Vagina (tissue), 2 donors: ENCODE data around the gene CFAP299. TPM values are rescaled to one million over a fixed set of nuclear protein-coding genes. Genes with fewer than 3 reads are reported as not detected.
"Not testable (repeated sequence)": the region's sequence is repeated elsewhere in the genome, so short reads cannot be mapped to it uniquely, and the experiment has no call there.

Experiments used
- DNase-seq, 2 donors: peaks; one replicate each; pipeline ENCODE4 v3.0.0-alpha.2; 2017; ENCODE audit errors: extremely low spot score in 2 of 2
- H3K27ac ChIP-seq: fragments of 200-600 bp; sonication (generic); one replicate; pipeline ENCODE4 v1.5.1; 2019
- H3K27me3 ChIP-seq: fragments of 200-600 bp; sonication (generic); one replicate; pipeline ENCODE4 v1.5.1; 2019
- H3K36me3 ChIP-seq, 2 donors: fragments of 200-600 bp; sonication (generic); one replicate each; pipeline ENCODE4 v1.5.1; 2017 to 2019
- H3K4me1 ChIP-seq: fragments of 200-600 bp; sonication (generic); one replicate; pipeline ENCODE4 v1.5.1; 2019
- H3K4me3 ChIP-seq, 2 donors: fragments of 200-600 bp; sonication (generic); 1 replicate in 1 of 2; 2 replicates in 1 of 2; pipeline ENCODE4 v1.5.1; 2016 to 2019
- H3K9me3 ChIP-seq: fragments of 200-600 bp; sonication (generic); one replicate; pipeline ENCODE4 v1.5.1; 2019
- POLR2A ChIP-seq, 2 donors: fragments of 450-650 bp; IDR thresholded peaks; one replicate each; pipeline ENCODE4 v1.6.1; 2017; ENCODE audit warnings: antibody characterized with exemption in 2 of 2, mild to moderate bottlenecking in 2 of 2, moderate library complexity in 2 of 2
- POLR2AphosphoS5 ChIP-seq, 2 donors: sonication (generic); formaldehyde crosslinking; IDR thresholded peaks; one replicate each; pipeline ENCODE4 v1.9.0; 2017; ENCODE audit warnings: antibody characterized with exemption in 2 of 2, mild to moderate bottlenecking in 2 of 2, low read depth in 1 of 2; ENCODE audit not compliant: insufficient read depth in 1 of 2
- intact Hi-C: fragments of 100-400 bp; cut with DNase I; formaldehyde crosslinking; loops from one replicate; pipeline ENCODE4 v1.15.1; 2023
- total RNA-seq: library from RNA; depleted of rRNA; stranded (reverse); fragments of >200 nt; gene quantifications from one replicate; pipeline ENCODE4 v1.2.3, GENCODE V29; 2016
- TF ChIP-seq, protein P1 (sequence below), 3 experiments: fragments of 450-650 bp in 2 of 3; fragments of 200-600 bp in 1 of 3; sonication (generic) in 1 of 3; IDR thresholded peaks; one replicate each; pipeline ENCODE4 v1.5.1; 2017 to 2019; ENCODE audit warnings: antibody characterized with exemption in 3 of 3, mild to moderate bottlenecking in 2 of 3, moderate library complexity in 2 of 3

The CFAP299 gene
- total RNA-seq, 1 donor from 2014 or later, result not detected

DNA sequence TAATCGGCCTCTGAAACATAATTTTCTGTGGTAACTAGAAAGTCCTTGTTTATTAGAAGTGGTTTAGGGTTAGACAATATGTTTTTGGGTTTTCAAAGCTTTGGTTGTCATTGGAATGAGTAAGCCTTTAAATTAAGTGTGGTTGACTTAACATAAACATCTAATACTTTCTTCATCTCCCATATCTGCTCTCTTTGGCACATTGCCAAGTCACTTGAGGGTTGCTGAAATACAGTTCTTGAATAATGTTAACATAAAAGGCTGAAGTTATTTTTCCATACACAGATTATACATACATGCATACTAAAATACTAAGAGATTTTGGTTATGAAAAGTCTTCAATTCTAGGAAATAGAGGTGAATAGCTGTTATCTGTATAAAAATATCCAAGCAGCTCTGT lies 453.3 kb downstream of the CFAP299 start:
- Histone ChIP-seq H3K4me1 (no peaks in the 10 kb centered on the region), H3K9me3 (no peaks in the 10 kb centered on the region), H3K27me3 (no peaks in the 10 kb centered on the region), H3K36me3 (no peaks in the 10 kb centered on the region), H3K4me3 (no peak overlapping the region), H3K27ac (no peak overlapping the region)
- no peak for DNase-seq
- TF ChIP-seq, protein P1, sequence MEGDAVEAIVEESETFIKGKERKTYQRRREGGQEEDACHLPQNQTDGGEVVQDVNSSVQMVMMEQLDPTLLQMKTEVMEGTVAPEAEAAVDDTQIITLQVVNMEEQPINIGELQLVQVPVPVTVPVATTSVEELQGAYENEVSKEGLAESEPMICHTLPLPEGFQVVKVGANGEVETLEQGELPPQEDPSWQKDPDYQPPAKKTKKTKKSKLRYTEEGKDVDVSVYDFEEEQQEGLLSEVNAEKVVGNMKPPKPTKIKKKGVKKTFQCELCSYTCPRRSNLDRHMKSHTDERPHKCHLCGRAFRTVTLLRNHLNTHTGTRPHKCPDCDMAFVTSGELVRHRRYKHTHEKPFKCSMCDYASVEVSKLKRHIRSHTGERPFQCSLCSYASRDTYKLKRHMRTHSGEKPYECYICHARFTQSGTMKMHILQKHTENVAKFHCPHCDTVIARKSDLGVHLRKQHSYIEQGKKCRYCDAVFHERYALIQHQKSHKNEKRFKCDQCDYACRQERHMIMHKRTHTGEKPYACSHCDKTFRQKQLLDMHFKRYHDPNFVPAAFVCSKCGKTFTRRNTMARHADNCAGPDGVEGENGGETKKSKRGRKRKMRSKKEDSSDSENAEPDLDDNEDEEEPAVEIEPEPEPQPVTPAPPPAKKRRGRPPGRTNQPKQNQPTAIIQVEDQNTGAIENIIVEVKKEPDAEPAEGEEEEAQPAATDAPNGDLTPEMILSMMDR (IDR thresholded peaks at IDR 0.05), result no peak
- TF ChIP-seq POLR2AphosphoS5 (IDR thresholded peaks at IDR 0.05; ENCODE audit: insufficient read depth in 1 of 2, low read depth in 1 of 2) (no peak), POLR2A (IDR thresholded peaks at IDR 0.05) (no peak)
- intact Hi-C loops, result no loop called here

DNA sequence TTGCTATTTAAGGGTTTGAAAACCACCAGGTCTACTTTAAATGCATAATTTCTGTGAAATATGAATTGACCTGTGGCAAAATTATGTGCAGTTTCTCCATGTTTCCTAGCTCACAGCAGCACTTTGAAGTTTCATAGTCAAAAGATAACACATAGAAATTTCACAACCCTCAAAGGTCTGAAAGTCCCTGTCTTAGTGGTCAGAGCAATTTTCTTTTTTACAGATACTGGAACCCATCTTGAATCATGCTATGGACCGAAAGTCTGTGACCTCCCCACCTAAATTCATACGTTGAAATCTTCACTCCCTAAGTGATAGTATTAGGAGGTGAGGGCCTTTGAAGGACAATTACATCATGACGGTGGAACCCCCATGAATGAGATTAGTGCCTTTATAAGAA lies 454.6 kb downstream of the CFAP299 start:
- Histone ChIP-seq H3K27me3 (no peaks in the 10 kb centered on the region), H3K4me3 (no peak overlapping the region), H3K9me3 (no peaks in the 10 kb centered on the region), H3K4me1 (no peaks in the 10 kb centered on the region), H3K27ac (no peak overlapping the region), H3K36me3 (no peaks in the 10 kb centered on the region)
- DNase-seq, result no peak
- intact Hi-C loops, result no loop called here
- TF ChIP-seq POLR2A (IDR thresholded peaks at IDR 0.05) (no peak), POLR2AphosphoS5 (IDR thresholded peaks at IDR 0.05; ENCODE audit: insufficient read depth in 1 of 2, low read depth in 1 of 2) (no peak)
- TF ChIP-seq, protein P1 (IDR thresholded peaks at IDR 0.05), result no peak

DNA sequence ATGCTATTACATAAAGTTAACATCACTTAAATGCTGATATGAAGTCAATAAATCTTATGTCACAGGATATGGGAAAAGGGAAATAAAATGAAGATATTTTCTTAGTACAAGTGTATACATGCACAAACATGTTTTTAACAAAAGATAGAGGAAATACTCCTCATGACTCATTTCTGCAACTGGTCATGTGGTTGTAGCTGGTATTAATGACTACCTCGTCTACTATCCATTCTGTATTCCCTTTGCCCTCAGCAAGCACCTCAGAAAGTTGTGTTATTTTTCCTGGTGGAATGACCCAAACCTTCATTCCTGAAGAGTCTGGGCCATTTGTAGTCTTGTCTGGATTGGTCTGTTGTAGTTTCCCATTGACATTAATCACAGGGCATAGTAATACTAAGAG lies 458.1 kb downstream of the CFAP299 start:
- H3K4me1 ChIP-seq, H3K4me3 ChIP-seq, H3K36me3 ChIP-seq, DNase-seq, H3K27ac ChIP-seq, intact Hi-C loops, H3K27me3 ChIP-seq, H3K9me3 ChIP-seq: not testable (repeated sequence)

DNA sequence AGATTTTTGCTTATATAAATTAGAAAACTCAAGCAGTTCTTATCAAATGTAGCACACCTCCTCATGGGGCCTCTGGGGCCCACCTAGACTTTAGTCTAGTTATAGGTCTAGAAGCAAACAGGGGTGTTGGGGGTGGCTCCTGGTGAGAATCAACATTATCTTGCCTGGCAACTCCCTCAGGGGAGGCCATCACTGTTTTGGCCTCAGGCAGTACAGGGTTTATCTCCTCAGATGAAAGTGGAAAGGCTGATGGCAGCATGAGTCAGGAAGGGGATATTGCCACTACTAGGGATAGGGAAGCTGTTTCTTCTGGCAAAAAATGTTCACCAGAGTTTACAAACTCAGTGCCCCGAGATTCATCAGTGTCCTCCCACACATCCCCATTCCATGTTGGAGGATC lies 462.6 kb downstream of the CFAP299 start:
- Histone ChIP-seq H3K4me1 (no peaks in the 10 kb centered on the region), H3K27me3 (no peaks in the 10 kb centered on the region), H3K9me3 (no peaks in the 10 kb centered on the region), H3K4me3 (no peak overlapping the region), H3K27ac (no peak overlapping the region), H3K36me3 (no peaks in the 10 kb centered on the region)
- TF ChIP-seq, protein P1 (IDR thresholded peaks at IDR 0.05), result no peak
- TF ChIP-seq POLR2A (IDR thresholded peaks at IDR 0.05), result no peak
- TF ChIP-seq POLR2AphosphoS5 (IDR thresholded peaks at IDR 0.05; ENCODE audit: insufficient read depth in 1 of 2, low read depth in 1 of 2), result no peak
- intact Hi-C loops, result no loop called here
- no peak for DNase-seq

DNA sequence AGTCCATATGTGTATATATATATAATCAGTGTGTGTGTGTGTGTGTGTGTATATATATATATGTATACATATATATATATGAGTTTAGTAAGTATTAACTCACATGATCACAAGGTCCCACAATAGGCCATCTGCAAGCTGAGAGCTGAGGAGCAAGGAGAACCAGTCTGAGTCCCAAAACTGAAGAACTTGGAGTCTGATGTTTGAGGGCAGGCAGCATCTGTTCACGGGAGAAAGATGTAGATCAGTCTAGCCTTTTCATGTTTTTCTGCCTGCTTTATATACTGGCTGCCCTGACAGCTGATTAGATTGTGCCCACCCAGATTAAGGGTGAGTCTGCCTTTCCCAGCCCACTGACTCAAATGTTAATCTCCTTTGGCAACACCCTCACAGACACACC lies 465.2 kb downstream of the CFAP299 start:
- H3K36me3 ChIP-seq, H3K9me3 ChIP-seq, H3K27me3 ChIP-seq, intact Hi-C loops, DNase-seq, H3K4me3 ChIP-seq, H3K27ac ChIP-seq, H3K4me1 ChIP-seq: not testable (repeated sequence)

DNA sequence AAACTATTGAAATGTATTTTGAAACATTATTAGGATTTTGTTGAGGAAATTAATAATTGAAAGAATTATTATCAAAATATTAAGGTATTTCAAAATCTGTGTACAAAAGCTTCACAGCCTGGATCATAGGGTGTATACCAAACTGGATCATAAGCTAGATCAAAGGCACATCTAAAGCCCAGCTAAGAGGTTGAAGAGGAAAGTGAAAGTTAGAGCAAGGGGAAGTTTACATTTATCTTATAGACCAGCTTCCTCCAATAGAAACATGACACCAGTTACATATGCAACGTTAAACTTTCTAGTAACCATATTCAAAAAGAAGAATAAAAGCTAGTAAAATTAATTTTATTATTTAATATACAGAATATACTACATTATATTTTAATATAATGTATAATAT lies 467.8 kb downstream of the CFAP299 start:
- intact Hi-C loops, result no loop called here
- TF ChIP-seq, protein P1 (IDR thresholded peaks at IDR 0.05), result no peak
- TF ChIP-seq POLR2A (IDR thresholded peaks at IDR 0.05) (no peak), POLR2AphosphoS5 (IDR thresholded peaks at IDR 0.05; ENCODE audit: insufficient read depth in 1 of 2, low read depth in 1 of 2) (no peak)
- DNase-seq, result no peak
- Histone ChIP-seq H3K9me3 (no peaks in the 10 kb centered on the region), H3K4me1 (no peaks in the 10 kb centered on the region), H3K4me3 (no peak overlapping the region), H3K27ac (no peak overlapping the region), H3K36me3 (no peaks in the 10 kb centered on the region), H3K27me3 (no peaks in the 10 kb centered on the region)
